ENCODE measurements around the gene KLHL17. TPM values are rescaled to one million over a fixed set of nuclear protein-coding genes. Genes with fewer than 3 reads are reported as not detected.
"Not testable (repeated sequence)": the region's sequence is repeated elsewhere in the genome, so short reads cannot be mapped to it uniquely, and the experiment has no call there.

Gene KLHL17
- total RNA-seq, 5 donors from 2014 or later (not counting 1 experiment from before 2014, with no cell fraction given) = 17.5 to 45.3 (median 37.1) TPM

DNA sequence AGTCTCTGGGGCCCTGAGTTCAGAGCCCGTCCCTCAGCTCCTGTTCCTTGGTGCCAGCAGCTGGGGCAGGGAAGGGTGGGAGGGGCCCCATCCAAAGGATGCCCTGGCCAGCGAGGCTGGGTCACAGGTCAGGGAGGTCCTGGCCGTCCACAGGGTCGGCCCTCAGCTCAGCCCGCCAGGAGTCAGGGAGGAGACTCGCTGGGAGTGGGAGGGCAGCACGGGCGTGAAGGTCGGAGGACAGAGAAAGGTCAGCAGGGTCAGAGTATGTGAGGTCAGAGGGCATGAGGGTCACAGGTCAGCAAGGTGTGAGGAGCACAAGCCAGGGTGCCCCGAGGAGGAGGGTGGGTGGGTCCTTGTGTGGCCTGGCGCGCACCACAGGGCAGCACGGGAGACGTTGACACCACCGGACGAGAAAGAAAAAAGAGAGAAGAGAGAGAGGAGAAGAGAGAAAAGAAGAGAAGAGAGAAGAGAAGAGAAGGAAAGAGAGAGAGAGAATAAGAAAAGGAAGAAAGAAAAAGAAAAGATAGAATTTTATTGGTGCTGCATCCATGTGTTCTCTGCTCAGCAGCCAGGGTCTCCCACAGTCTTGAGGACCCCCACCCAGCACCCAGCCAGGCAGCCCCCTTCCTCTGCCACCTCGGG, 14.4 kb downstream of the KLHL17 start:
- H3K9me3 ChIP-seq = no peaks in the 10 kb centered on the region
- ATAC-seq (replicated peaks in 1 of 4) (no peak), DNase-seq (no peak)
- H3K9me3 Mint-ChIP-seq = no peaks in the 10 kb centered on the region
- H3K36me3 ChIP-seq (ENCODE audit: control insufficient read depth in 2 of 2, extremely low read depth in 1 of 2, insufficient read depth in 1 of 2, low read length in 1 of 2) = no peaks in the 10 kb centered on the region
- peaks cover 5 to 8% (median 6%) of the 10 kb centered on the region in 3 donors for H3K4me1 Mint-ChIP-seq
- H3K27ac Mint-ChIP-seq = no peak overlapping the region
- no peaks in the 10 kb centered on the region for H3K36me3 Mint-ChIP-seq
- 81% methylated on average over 17 of the region's 17 CpGs for WGBS (ENCODE audit: insufficient coverage)
- ChIA-PET POLR2A (no interaction called here), CTCF (no interaction called here)
- H3K4me3 Mint-ChIP-seq = no peak overlapping the region
- no peak overlapping the region for H3K27ac ChIP-seq (ENCODE audit: low read length)
- H3K4me1 ChIP-seq (ENCODE audit: control insufficient read depth in 1 of 2, extremely low read depth in 1 of 2, insufficient read depth in 2 of 2, low read length in 2 of 2) = peaks cover 2 to 10% of the 10 kb centered on the region in 2 experiments
- no peak overlapping the region for H3K4me3 ChIP-seq (ENCODE audit: control insufficient read depth in 1 of 2, extremely low read depth in 1 of 2, low read length in 1 of 2)
- peaks cover 5 to 16% of the 10 kb centered on the region in 2 donors for H3K27me3 Mint-ChIP-seq
- H3K27me3 ChIP-seq (replicated peaks in 1 of 2; ENCODE audit: control insufficient read depth in 2 of 2, extremely low read depth in 1 of 2, insufficient read depth in 2 of 2, low read length in 1 of 2) = peaks cover 0 to 79% of the 10 kb centered on the region in 2 experiments

DNA sequence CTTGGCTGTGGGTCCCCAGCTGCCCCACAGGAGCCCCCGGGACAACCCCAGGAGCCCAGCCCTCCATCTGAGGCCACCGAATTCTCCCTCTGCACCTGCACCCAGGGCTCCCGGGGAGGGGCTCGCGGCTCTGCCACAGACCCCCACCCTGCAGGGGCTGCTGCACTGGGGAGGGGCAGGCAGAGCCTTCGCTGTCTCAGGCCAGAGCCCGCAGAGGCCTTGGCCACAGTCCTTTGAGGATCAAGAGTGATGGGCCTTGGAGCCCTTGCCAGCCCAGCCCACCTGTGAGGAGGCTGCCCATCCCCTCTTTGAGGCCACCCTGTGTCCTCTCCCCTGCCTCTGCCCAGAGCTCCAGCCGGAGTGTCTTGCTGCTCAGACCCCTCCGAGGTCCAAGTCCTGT, 15.0 kb downstream of the KLHL17 start:
- ChIA-PET POLR2A (no interaction called here), CTCF (no interaction called here)
- no peak overlapping the region for H3K4me3 ChIP-seq (ENCODE audit: control insufficient read depth in 1 of 2, extremely low read depth in 1 of 2, low read length in 1 of 2)
- H3K4me1 ChIP-seq (ENCODE audit: control insufficient read depth in 1 of 2, extremely low read depth in 1 of 2, insufficient read depth in 2 of 2, low read length in 2 of 2) = peaks cover 2 to 10% of the 10 kb centered on the region in 2 experiments
- 57% methylated on average over 5 of the region's 9 CpGs for WGBS (ENCODE audit: insufficient coverage)
- H3K36me3 ChIP-seq (ENCODE audit: control insufficient read depth in 2 of 2, extremely low read depth in 1 of 2, insufficient read depth in 1 of 2, low read length in 1 of 2) = no peaks in the 10 kb centered on the region
- ATAC-seq (replicated peaks in 1 of 4) = no peak
- Mint-ChIP-seq H3K36me3 (no peaks in the 10 kb centered on the region), H3K9me3 (no peaks in the 10 kb centered on the region), H3K27ac (no peak overlapping the region), H3K27me3 (peaks cover 5 to 16% of the 10 kb centered on the region in 2 donors), H3K4me1 (peaks cover 5 to 8% (median 6%) of the 10 kb centered on the region in 3 donors), H3K4me3 (no peak overlapping the region)
- H3K9me3 ChIP-seq = no peaks in the 10 kb centered on the region
- H3K27me3 ChIP-seq (replicated peaks in 1 of 2; ENCODE audit: control insufficient read depth in 2 of 2, extremely low read depth in 1 of 2, insufficient read depth in 2 of 2, low read length in 1 of 2) = peaks cover 0 to 75% of the 10 kb centered on the region in 2 experiments
- DNase-seq = no peak
- no peak overlapping the region for H3K27ac ChIP-seq (ENCODE audit: low read length)

GRCh38 chr1:975896-976683, 15.7 kb downstream of the KLHL17 start:
- 1% methylated on average over 32 of the region's 40 CpGs for WGBS (ENCODE audit: insufficient coverage)
- POLR2A ChIA-PET = no interaction called here
- Mint-ChIP-seq H3K27ac (no peak overlapping the region), H3K27me3 (peaks cover 5 to 17% of the 10 kb centered on the region in 2 donors), H3K4me1 (peaks cover 5 to 8% (median 6%) of the 10 kb centered on the region in 3 donors), H3K4me3 (peak overlapping the region in 1 of 3 donors; percentile 44), H3K36me3 (no peaks in the 10 kb centered on the region), H3K9me3 (no peaks in the 10 kb centered on the region)
- Histone ChIP-seq H3K9me3 (no peaks in the 10 kb centered on the region), H3K4me1 (ENCODE audit: control insufficient read depth in 1 of 2, extremely low read depth in 1 of 2, insufficient read depth in 2 of 2, low read length in 2 of 2) (peaks cover 2 to 10% of the 10 kb centered on the region in 2 experiments), H3K27me3 (replicated peaks in 1 of 2; ENCODE audit: control insufficient read depth in 2 of 2, extremely low read depth in 1 of 2, insufficient read depth in 2 of 2, low read length in 1 of 2) (peaks cover 0 to 73% of the 10 kb centered on the region in 2 experiments), H3K36me3 (ENCODE audit: control insufficient read depth in 2 of 2, extremely low read depth in 1 of 2, insufficient read depth in 1 of 2, low read length in 1 of 2) (no peaks in the 10 kb centered on the region), H3K4me3 (ENCODE audit: control insufficient read depth in 1 of 2, extremely low read depth in 1 of 2, low read length in 1 of 2) (peak overlapping the region in 1 of 2 donors; percentile 23), H3K27ac (ENCODE audit: low read length) (no peak overlapping the region)
- ATAC-seq (replicated peaks in 1 of 4) = peak; percentile 89 to 92 (median 90)
- CTCF ChIA-PET = interaction anchor here in 1 of 2 donors (0.7 kb wide), 2 partner anchors 78 to 107 kb away, joined by 3 to 4 read pairs; no protein-coding TSS in a partner anchor
- peak in 29 of 35 experiments; percentile 29 to 81 (median 58) for DNase-seq

- Histone ChIP-seq H3K4me1 (ENCODE audit: control insufficient read depth in 1 of 2, extremely low read depth in 1 of 2, insufficient read depth in 2 of 2, low read length in 2 of 2) (peaks cover 2 to 10% of the 10 kb centered on the region in 2 experiments), H3K27me3 (replicated peaks in 1 of 2; ENCODE audit: control insufficient read depth in 2 of 2, extremely low read depth in 1 of 2, insufficient read depth in 2 of 2, low read length in 1 of 2) (peaks cover 0 to 71% of the 10 kb centered on the region in 2 experiments)
- DNase-seq; H3K4me3 Mint-ChIP-seq; ATAC-seq (replicated peaks in 1 of 4); H3K27ac ChIP-seq (ENCODE audit: low read length); H3K36me3 Mint-ChIP-seq; CTCF ChIA-PET; H3K9me3 Mint-ChIP-seq; H3K27ac Mint-ChIP-seq; H3K9me3 ChIP-seq; H3K4me1 Mint-ChIP-seq; H3K36me3 ChIP-seq (ENCODE audit: control insufficient read depth in 2 of 2, extremely low read depth in 1 of 2, insufficient read depth in 1 of 2, low read length in 1 of 2); POLR2A ChIA-PET; H3K4me3 ChIP-seq (ENCODE audit: control insufficient read depth in 1 of 2, extremely low read depth in 1 of 2, low read length in 1 of 2): not testable (repeated sequence)
- peaks cover 5 to 19% of the 10 kb centered on the region in 2 donors for H3K27me3 Mint-ChIP-seq
- no CpG with 5 or more reads among the region's 39 CpGs for WGBS (ENCODE audit: insufficient coverage)
These were observed 16.4 kb downstream of the KLHL17 start for GRCh38 chr1:976791-977190.

DNA sequence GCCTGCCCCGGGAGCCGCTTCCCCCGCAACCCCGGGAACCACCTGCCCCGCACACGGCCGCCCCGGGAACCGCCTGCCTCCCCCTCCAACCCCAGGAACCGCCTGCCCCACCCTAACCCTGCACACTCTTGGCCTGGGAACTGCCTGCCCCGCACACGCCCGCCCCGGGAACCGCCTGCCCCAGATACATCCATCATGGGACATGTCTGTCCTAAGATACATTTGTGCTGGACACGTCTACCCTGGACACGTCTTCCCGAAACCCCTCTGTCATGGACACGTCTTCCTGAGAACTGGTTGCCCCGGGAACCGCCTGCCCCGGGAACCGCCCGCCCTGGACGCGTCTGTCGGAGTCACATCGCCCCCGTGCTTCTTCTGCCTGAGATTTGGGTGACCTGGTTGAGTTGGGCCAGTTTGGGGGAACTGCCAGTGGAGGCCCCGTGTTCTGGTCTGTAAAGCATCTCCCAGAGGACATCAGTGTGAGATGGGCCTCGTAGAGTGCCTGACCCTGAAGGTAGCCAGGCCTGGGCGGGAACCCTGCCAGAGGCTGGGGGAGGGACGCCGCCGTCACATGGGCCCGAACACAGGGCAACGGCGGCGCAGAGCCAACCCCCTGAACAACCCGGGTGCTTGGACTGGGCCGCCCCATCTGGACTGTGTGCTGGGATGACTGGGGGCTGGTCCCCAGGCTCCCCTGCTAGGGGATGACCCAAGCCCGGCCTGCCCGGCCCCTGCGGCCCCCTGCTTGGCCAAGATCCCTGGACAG, 17.9 kb downstream of the KLHL17 start:
- peaks cover 0 to 72% of the 10 kb centered on the region in 2 experiments for H3K27me3 ChIP-seq (replicated peaks in 1 of 2; ENCODE audit: control insufficient read depth in 2 of 2, extremely low read depth in 1 of 2, insufficient read depth in 2 of 2, low read length in 1 of 2)
- no peak for DNase-seq
- Mint-ChIP-seq H3K27me3 (peaks cover 11 to 25% of the 10 kb centered on the region in 2 donors), H3K27ac (peak overlapping the region in 1 of 2 donors; percentile 16), H3K4me3 (peak overlapping the region in 2 of 3 donors; percentile 6 to 52), H3K9me3 (no peaks in the 10 kb centered on the region), H3K4me1 (peaks cover 5 to 8% (median 6%) of the 10 kb centered on the region in 3 donors), H3K36me3 (no peaks in the 10 kb centered on the region)
- H3K4me3 ChIP-seq (ENCODE audit: control insufficient read depth in 1 of 2, extremely low read depth in 1 of 2, low read length in 1 of 2) = no peak overlapping the region
- H3K4me1 ChIP-seq (ENCODE audit: control insufficient read depth in 1 of 2, extremely low read depth in 1 of 2, insufficient read depth in 2 of 2, low read length in 2 of 2) = peaks cover 2 to 10% of the 10 kb centered on the region in 2 experiments
- no peaks in the 10 kb centered on the region for H3K9me3 ChIP-seq
- H3K27ac ChIP-seq (ENCODE audit: low read length) = no peak overlapping the region
- no peaks in the 10 kb centered on the region for H3K36me3 ChIP-seq (ENCODE audit: control insufficient read depth in 2 of 2, extremely low read depth in 1 of 2, insufficient read depth in 1 of 2, low read length in 1 of 2)
- no peak for ATAC-seq (replicated peaks in 1 of 4)
- WGBS (ENCODE audit: insufficient coverage) = 90% methylated on average over 35 of the region's 44 CpGs
- ChIA-PET CTCF (no interaction called here), POLR2A (no interaction called here)

All from T-cell (primary cell).